HepG2 (cell line): Measurements from ENCODE around the gene NPAS2. TPM values are rescaled to one million over a fixed set of nuclear protein-coding genes. Genes with fewer than 3 reads are reported as not detected.

Source experiments
- EED ChIP-seq: sonication (generic); formaldehyde crosslinking; IDR thresholded peaks from 2 replicates; pipeline ENCODE4 v1.5.0; 2020; ENCODE audit warnings: mild to moderate bottlenecking, missing genetic modification reagents
- ELF4 ChIP-seq: sonication (generic); formaldehyde crosslinking; IDR thresholded peaks from 2 replicates; pipeline ENCODE4 v1.5.0; 2020; ENCODE audit warnings: missing genetic modification reagents, mild to moderate bottlenecking, moderate library complexity, borderline replicate concordance
- FOXP1 ChIP-seq, 2 experiments: fragments of 450-650 bp in 1 of 2; IDR thresholded peaks; 2 replicates each; pipeline ENCODE4 v1.6.1; 2017 to 2018; ENCODE audit warnings: antibody characterized with exemption in 1 of 2
- JUND ChIP-seq: sonication (generic); formaldehyde crosslinking; IDR thresholded peaks from 2 replicates; pipeline ENCODE4 v1.8.0; 2022; ENCODE audit warnings: mild to moderate bottlenecking, missing genetic modification reagents
- KMT2A ChIP-seq: sonication (generic); formaldehyde crosslinking; IDR thresholded peaks from 2 replicates; pipeline ENCODE4 v1.4.0; 2020; ENCODE audit warnings: missing genetic modification reagents
- MIER2 ChIP-seq: IDR thresholded peaks from 2 replicates; pipeline ENCODE4 v1.6.1; 2016; ENCODE audit warnings: missing biosample characterization, missing genetic modification reagents
- PHF21A ChIP-seq: sonication (generic); formaldehyde crosslinking; IDR thresholded peaks from 2 replicates; pipeline ENCODE4 v1.5.0; 2020; ENCODE audit warnings: mild to moderate bottlenecking, missing genetic modification reagents
- TBX3 ChIP-seq: fragments of 450-650 bp; IDR thresholded peaks from 2 replicates; pipeline ENCODE4 v1.6.1; 2017; ENCODE audit warnings: antibody characterized with exemption, mild to moderate bottlenecking, inconsistent platforms, borderline replicate concordance
- YEATS2 ChIP-seq: sonication (generic); formaldehyde crosslinking; IDR thresholded peaks from 2 replicates; pipeline ENCODE4 v1.4.0; 2020; ENCODE audit warnings: missing genetic modification reagents, borderline replicate concordance
- ZC3H13 ChIP-seq: sonication (generic); formaldehyde crosslinking; IDR thresholded peaks from 2 replicates; pipeline ENCODE4 v1.8.1; 2023; ENCODE audit warnings: mild to moderate bottlenecking, missing genetic modification reagents, moderate library complexity
- ZNF33A ChIP-seq: sonication (generic); formaldehyde crosslinking; IDR thresholded peaks from 2 replicates; pipeline ENCODE4 v1.5.1; 2020; ENCODE audit warnings: missing genetic modification reagents, mild to moderate bottlenecking, moderate library complexity, borderline replicate concordance
- ZNF569 ChIP-seq: sonication (generic); formaldehyde crosslinking; IDR thresholded peaks from 2 replicates; pipeline ENCODE4 v1.5.0; 2020; ENCODE audit warnings: mild to moderate bottlenecking, missing genetic modification reagents, moderate library complexity, borderline replicate concordance
- ZNF605 ChIP-seq: sonication (generic); formaldehyde crosslinking; IDR thresholded peaks from 2 replicates; pipeline ENCODE4 v1.8.0; 2022; ENCODE audit warnings: mild to moderate bottlenecking, missing genetic modification reagents
- ZZZ3 ChIP-seq: sonication (generic); formaldehyde crosslinking; IDR thresholded peaks from 2 replicates; pipeline ENCODE4 v1.4.0; 2020; ENCODE audit warnings: missing genetic modification reagents, mild to moderate bottlenecking, borderline replicate concordance
- polyA plus RNA-seq, 8 experiments: library from polyadenylated mRNA; depleted of rRNA in 3 of 8; stranded (reverse) in 7 of 8; unstranded in 1 of 8; fragments of >200 nt; fragmentation: Illumina TruSeq in 4 of 8; extraction: Trizol in 4 of 8; gene quantifications; 2 replicates each; pipeline versions ENCODE4 v1.2.1 to v1.2.3, GENCODE V29; 2011 to 2016; ENCODE audit warnings: low read depth in 4 of 8, missing spikeins in 1 of 8, mixed read lengths in 1 of 8; ENCODE audit not compliant: insufficient read depth in 1 of 8
- total RNA-seq, 5 experiments: library from RNA; depleted of rRNA; stranded (reverse); fragments of >200 nt; fragmentation: Illumina TruSeq; extraction: Trizol; gene quantifications; 2 replicates each; pipeline ENCODE4 v1.2.3, GENCODE V29; 2016; ENCODE audit warnings: low read depth in 1 of 5
- TF ChIP-seq, protein P1 (sequence below): IDR thresholded peaks from 2 replicates; pipeline ENCODE4 v1.6.1; 2018; ENCODE audit warnings: missing genetic modification reagents
- TF ChIP-seq, protein P2 (sequence below): sonication (generic); formaldehyde crosslinking; IDR thresholded peaks from 2 replicates; pipeline ENCODE4 v1.8.1; 2023; ENCODE audit warnings: mild to moderate bottlenecking, missing genetic modification reagents
- TF ChIP-seq, protein P3 (sequence below): sonication (generic); formaldehyde crosslinking; IDR thresholded peaks from 2 replicates; pipeline ENCODE4 v1.4.0; 2020; ENCODE audit warnings: missing genetic modification reagents, borderline replicate concordance
- TF ChIP-seq, protein P4 (sequence below): sonication (generic); formaldehyde crosslinking; IDR thresholded peaks from 2 replicates; pipeline ENCODE4 v1.4.0; 2020; ENCODE audit warnings: mild to moderate bottlenecking, missing genetic modification reagents
- TF ChIP-seq, protein P5 (sequence below): sonication (generic); formaldehyde crosslinking; IDR thresholded peaks from 2 replicates; pipeline ENCODE4 v1.4.0; 2020; ENCODE audit warnings: mild to moderate bottlenecking, missing genetic modification reagents
- TF ChIP-seq, protein P6 (sequence below): sonication (generic); formaldehyde crosslinking; IDR thresholded peaks from 2 replicates; pipeline ENCODE4 v1.8.1; 2023; ENCODE audit warnings: mild to moderate bottlenecking, moderate library complexity, missing genetic modification reagents
- TF ChIP-seq, protein P7 (sequence below): sonication (generic); formaldehyde crosslinking; IDR thresholded peaks from 2 replicates; pipeline ENCODE4 v1.5.0; 2020; ENCODE audit warnings: missing genetic modification reagents

Gene NPAS2
- total and polyA plus RNA-seq, 2 of the 13 experiments (the other 11 are each of a cell fraction or from before 2014, with no cell fraction given), result 14.8 to 37.5 TPM

DNA sequence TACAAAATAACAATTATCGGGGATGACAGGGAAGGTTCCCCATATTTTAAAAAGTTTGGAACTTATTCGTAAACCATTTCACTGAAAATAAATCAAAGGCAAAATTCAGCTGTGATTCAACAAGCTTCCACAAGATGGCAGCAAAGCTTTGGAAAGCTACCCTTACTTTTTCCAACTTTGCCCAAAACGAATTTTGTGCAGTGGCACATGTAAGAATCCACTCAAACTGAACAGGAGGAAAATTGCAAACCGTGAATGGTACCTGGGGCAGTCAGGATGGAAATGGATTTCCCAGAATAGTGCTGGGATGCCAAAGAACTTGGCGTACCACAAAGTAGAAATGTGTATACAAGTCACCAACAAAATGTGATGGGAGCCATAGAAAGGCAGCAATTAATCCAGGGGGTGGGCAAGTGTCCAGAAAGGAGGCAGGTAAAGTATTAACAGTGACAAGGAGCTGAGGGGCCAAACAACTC lies 192.8 kb downstream of the NPAS2 start (continued):
- TF ChIP-seq, protein P1, sequence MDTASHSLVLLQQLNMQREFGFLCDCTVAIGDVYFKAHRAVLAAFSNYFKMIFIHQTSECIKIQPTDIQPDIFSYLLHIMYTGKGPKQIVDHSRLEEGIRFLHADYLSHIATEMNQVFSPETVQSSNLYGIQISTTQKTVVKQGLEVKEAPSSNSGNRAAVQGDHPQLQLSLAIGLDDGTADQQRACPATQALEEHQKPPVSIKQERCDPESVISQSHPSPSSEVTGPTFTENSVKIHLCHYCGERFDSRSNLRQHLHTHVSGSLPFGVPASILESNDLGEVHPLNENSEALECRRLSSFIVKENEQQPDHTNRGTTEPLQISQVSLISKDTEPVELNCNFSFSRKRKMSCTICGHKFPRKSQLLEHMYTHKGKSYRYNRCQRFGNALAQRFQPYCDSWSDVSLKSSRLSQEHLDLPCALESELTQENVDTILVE (CRISPR knock-in tag), result 0 out of 2 replicates have a peak, but pooled peaks have one; percentile 23
- TF ChIP-seq, protein P2, sequence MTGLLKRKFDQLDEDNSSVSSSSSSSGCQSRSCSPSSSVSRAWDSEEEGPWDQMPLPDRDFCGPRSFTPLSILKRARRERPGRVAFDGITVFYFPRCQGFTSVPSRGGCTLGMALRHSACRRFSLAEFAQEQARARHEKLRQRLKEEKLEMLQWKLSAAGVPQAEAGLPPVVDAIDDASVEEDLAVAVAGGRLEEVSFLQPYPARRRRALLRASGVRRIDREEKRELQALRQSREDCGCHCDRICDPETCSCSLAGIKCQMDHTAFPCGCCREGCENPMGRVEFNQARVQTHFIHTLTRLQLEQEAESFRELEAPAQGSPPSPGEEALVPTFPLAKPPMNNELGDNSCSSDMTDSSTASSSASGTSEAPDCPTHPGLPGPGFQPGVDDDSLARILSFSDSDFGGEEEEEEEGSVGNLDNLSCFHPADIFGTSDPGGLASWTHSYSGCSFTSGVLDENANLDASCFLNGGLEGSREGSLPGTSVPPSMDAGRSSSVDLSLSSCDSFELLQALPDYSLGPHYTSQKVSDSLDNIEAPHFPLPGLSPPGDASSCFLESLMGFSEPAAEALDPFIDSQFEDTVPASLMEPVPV (CRISPR knock-in tag), result no peak
- TF ChIP-seq PHF21A (CRISPR knock-in tag), result no peak
- TF ChIP-seq ELF4 (CRISPR knock-in tag), result no peak
- peak; percentile 83 for TF ChIP-seq ZC3H13 (CRISPR knock-in tag)
- 0 out of 2 replicates have a peak, but pooled peaks have one; percentile 15 for TF ChIP-seq MIER2 (CRISPR knock-in tag)
- no peak for TF ChIP-seq KMT2A (CRISPR knock-in tag)
- peak; percentile 9; the same call in 1 of the 2 replicates for TF ChIP-seq YEATS2 (CRISPR knock-in tag)
- TF ChIP-seq ZNF33A (CRISPR knock-in tag), result no peak
- TF ChIP-seq TBX3, result no peak
- TF ChIP-seq, protein P3, sequence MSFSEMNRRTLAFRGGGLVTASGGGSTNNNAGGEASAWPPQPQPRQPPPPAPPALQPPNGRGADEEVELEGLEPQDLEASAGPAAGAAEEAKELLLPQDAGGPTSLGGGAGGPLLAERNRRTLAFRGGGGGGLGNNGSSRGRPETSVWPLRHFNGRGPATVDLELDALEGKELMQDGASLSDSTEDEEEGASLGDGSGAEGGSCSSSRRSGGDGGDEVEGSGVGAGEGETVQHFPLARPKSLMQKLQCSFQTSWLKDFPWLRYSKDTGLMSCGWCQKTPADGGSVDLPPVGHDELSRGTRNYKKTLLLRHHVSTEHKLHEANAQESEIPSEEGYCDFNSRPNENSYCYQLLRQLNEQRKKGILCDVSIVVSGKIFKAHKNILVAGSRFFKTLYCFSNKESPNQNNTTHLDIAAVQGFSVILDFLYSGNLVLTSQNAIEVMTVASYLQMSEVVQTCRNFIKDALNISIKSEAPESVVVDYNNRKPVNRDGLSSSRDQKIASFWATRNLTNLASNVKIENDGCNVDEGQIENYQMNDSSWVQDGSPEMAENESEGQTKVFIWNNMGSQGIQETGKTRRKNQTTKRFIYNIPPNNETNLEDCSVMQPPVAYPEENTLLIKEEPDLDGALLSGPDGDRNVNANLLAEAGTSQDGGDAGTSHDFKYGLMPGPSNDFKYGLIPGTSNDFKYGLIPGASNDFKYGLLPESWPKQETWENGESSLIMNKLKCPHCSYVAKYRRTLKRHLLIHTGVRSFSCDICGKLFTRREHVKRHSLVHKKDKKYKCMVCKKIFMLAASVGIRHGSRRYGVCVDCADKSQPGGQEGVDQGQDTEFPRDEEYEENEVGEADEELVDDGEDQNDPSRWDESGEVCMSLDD (CRISPR knock-in tag), result no peak
- TF ChIP-seq FOXP1 (IDR thresholded peaks at IDR 0.05), result no peak
- TF ChIP-seq FOXP1 (CRISPR knock-in tag; IDR thresholded peaks at IDR 0.05), result no peak
- no peak for TF ChIP-seq ZNF605 (CRISPR knock-in tag)
- TF ChIP-seq ZNF569 (CRISPR knock-in tag), result no peak
- TF ChIP-seq JUND (CRISPR knock-in tag), result no peak
- TF ChIP-seq, protein P4, sequence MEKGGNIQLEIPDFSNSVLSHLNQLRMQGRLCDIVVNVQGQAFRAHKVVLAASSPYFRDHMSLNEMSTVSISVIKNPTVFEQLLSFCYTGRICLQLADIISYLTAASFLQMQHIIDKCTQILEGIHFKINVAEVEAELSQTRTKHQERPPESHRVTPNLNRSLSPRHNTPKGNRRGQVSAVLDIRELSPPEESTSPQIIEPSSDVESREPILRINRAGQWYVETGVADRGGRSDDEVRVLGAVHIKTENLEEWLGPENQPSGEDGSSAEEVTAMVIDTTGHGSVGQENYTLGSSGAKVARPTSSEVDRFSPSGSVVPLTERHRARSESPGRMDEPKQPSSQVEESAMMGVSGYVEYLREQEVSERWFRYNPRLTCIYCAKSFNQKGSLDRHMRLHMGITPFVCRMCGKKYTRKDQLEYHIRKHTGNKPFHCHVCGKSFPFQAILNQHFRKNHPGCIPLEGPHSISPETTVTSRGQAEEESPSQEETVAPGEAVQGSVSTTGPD (CRISPR knock-in tag), result no peak
- TF ChIP-seq, protein P5, sequence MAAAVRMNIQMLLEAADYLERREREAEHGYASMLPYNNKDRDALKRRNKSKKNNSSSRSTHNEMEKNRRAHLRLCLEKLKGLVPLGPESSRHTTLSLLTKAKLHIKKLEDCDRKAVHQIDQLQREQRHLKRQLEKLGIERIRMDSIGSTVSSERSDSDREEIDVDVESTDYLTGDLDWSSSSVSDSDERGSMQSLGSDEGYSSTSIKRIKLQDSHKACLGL, result no peak
- TF ChIP-seq, protein P6, sequence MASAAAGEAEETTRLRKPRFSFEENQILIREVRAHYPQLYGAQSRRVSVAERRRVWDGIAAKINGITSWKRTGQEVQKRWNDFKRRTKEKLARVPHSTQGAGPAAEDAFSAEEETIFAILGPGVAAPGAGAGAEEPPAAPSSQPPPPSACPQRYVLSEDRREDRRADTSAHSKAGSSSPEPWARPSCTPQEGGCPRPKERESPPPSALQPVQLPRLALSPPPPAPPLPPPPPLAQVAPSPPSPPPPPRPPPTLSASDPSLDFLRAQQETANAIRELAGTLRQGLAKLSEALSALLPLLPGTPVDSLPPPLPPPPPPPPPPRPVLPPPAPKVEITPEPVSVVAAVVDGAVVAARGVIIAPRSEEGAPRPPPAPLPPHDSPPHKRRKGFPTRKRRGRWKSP (CRISPR knock-in tag), result 0 out of 2 replicates have a peak, but pooled peaks have one; percentile 42
- TF ChIP-seq, protein P7, sequence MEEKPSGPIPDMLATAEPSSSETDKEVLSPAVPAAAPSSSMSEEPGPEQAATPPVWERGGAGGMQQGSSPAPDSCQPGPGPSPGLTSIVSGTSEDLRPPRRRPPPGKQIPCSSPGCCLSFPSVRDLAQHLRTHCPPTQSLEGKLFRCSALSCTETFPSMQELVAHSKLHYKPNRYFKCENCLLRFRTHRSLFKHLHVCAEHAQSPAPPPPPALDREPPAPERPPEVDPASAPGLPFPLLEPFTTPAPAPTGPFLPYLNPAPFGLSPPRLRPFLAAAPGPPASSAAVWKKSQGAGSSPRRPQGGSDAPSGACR (CRISPR knock-in tag), result no peak
- TF ChIP-seq ZZZ3, result no peak
- TF ChIP-seq EED (CRISPR knock-in tag), result no peak
